Raji (cell line): ENCODE data around the gene MFAP2.

Source experiments
- POLR2A ChIP-seq: IDR thresholded peaks from 2 replicates; pipeline ENCODE4 v1.6.1; 2011; ENCODE audit warnings: low read depth, low read length, control low read depth; ENCODE audit not compliant: insufficient read depth

MFAP2 gene

DNA sequence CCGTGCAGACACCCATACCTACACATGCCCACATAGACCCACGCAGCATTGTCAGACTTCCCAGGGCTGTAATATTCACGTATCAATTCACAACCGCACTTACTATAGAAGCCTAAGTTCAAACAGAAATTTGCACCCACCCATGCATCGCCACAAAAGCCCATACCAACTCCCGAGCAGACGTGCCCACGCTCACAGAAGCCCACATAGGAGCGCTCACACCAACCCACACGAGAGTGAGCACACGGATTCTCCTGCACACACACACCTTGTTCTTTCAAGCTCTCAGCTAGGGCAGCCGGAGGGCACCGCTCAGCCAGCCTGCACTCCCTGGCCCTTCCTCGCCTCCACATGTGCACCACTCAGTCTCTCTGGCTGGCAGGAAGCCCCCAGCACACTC, 4.6 kb downstream of the MFAP2 start:
- no peak for TF ChIP-seq POLR2A

DNA sequence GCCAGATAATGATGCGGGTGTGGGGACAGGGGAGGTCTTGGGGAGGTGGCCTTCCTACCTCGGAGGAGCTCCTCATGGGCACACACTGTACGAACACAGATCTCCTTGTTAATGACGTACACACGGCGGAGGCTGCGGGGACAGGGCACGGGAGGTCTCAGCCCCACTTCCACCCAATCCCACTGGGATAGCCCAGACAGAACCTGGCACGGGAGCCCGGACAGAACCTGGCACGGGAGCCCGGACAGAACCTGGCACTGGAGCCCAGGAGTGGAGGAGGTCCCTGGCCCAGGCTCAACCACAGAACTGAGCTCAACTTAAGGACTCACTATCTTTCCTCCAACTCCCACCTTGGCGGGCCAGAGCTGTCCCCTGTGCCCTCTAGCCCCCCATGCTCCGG, 5.2 kb downstream of the MFAP2 start:
- no peak for TF ChIP-seq POLR2A

DNA sequence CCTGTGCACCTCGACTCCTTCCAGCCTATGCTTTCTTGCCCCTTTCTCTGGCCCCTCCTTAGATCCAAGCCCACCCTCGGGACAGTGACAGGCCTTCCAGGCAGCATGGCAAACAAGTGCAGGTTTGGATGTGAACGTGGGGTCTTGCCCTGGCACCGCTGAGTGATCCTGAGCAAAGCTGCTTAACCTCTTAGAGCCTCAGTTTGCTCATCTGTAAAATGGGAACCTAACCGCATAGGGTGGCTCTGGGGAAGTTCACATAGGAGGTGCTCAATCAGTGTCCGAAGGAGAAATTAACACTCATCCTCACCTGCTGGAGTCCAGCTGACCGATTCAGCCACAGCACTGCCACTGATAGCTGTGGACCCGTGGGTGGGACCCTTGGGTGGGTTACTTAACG, 7.2 kb downstream of the MFAP2 start:
- no peak for TF ChIP-seq POLR2A

DNA sequence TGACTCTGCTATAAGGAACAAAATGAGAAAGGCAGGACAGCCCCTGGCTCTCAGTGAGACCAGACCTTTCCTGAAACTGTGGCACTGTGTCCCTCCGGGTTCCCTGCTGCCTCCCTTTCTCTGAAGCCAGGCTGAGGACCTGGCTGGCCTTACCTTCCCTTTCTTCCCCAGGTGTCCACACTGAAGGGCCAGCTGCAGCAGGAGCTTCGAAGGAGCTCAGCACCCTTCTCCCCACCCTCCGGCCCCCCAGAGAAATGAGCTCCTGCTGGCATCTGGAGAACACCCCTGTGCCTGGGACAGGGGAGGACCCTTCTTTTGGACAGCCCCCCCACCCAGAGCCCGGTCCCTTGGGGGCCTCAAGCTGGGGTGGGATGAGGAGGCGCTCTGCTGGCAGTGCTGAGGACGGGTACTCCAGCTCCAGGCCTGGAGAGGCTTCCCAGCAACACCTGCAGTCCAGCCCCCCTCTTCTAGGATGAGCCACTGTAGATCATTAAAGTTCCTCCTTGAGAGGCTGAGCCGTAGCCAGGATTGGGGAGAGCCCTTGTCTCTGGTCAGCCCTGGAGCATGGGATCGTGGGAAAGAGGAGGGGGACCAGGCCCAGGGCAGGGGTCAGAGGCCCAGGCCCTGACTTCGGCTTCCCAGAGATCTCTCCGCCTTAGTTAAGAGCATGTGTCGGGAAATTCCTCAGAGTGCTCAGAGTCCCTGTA, 8.1 kb downstream of the MFAP2 start:
- no peak for TF ChIP-seq POLR2A

DNA sequence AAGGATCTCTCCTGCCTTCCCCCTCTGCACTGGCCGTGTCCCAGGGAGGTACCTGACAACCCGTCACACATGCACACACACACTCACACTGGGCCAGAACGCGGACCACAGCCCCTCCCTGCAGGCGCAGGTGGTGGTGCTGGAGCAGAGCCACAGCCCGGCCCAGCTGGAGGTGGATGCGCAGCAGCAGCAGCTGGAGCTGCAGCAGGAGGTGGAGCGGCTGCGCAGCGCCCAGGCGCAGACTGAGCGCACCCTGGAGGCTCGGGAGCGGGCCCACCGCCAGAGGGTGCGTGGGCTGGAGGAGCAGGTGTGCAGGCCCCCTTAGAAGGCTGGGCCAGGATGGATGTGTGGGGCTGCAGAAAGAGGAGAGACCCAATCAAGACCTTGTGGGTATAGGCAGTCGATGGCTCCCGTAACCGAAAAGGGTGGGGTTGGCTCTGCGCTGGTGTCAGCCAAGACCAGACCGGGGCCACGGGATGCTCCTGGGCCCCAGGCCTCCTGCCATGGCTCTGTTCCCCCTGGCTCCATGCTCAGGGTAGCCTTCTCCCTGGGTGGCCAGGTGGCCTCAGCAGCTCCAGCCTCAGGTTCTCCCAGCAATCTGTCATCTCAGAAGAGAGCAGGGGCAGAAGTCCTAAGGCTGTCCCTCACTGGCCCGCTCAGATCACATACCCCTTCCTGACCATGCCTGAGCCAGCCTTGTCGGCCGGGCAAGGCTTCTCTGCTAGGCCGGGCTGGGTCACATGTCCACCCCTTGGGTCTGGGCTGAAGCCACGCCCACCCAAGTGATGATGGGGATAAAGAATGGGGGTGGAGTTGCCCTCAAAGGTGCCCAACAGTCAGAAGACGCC, 8.9 kb downstream of the MFAP2 start:
- TF ChIP-seq POLR2A: no peak

DNA sequence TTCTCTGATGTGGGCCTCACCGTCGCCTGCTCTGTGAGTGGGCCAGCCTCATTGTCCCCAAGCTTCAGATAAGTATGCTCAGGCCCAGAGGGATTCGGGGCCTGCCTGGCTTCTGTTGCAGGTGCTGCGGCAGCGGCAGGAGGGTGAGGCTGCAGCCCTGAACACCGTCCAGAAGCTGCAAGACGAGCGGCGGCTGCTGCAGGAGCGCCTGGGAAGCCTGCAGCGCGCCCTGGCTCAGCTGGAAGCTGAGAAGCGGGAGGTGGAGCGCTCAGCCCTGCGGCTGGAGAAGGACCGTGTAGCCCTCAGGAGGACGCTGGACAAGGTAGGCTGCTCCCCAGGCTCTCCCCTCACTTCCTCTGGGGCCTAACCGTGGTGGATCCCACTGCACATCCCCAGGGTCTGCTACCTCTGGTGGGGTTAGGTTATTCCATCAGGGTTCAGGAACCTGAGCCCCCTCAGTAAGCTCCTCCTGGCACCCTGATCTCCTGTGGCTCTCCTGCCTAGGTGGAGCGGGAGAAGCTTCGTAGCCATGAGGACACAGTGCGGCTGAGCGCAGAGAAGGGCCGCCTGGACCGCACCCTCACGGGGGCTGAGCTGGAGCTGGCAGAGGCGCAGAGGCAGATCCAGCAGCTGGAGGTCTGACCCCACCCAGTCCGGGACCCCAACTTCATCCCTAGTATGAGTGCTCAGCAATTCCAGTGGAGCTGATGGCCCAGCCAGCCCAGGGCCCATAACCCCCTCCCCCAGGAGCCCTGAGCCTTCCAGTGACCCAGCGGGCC, 10.1 kb downstream of the MFAP2 start:
- no peak for TF ChIP-seq POLR2A

DNA sequence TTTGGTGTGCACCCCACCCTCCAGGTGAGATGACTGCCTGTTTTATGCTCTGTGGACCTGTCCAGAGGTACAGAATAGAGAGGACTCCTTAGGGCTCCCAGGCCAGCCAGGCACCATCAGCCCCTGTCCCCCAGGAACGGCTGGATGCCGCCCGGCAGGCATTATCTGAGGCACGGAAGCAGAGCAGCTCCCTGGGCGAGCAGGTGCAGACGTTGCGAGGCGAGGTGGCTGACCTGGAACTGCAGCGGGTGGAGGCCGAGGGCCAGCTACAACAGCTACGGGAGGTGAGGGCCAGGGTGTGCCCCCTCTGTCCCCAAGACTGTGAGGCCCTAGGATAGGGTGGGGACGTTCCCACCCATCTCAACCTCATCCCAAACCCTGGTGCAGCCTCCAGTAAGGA, 10.8 kb downstream of the MFAP2 start:
- TF ChIP-seq POLR2A: no peak

DNA sequence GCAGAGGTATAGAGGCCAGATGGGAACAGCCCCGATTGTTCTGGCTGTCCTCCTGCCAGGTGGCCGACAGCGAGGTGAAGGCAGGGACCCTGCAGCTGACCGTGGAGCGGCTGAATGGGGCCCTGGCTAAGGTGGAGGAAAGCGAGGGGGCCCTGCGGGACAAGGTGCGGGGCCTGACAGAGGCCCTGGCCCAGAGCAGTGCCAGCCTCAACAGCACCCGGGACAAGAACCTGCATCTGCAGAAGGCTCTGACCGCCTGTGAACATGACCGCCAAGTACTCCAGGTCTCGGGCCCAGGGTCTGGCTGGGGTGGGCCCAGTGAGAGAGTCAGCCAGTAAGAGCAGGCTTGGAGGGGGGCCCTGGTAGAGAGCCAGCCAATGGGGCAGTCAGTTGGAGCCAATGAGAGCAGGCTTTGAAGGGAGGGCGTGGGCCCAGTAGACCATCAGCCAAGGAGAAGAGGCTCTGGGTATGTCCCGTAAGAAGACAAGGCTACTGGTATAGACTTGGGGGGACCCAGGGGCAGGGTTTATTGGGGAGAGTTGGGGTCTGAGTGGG, 11.3 kb downstream of the MFAP2 start:
- TF ChIP-seq POLR2A: no peak

DNA sequence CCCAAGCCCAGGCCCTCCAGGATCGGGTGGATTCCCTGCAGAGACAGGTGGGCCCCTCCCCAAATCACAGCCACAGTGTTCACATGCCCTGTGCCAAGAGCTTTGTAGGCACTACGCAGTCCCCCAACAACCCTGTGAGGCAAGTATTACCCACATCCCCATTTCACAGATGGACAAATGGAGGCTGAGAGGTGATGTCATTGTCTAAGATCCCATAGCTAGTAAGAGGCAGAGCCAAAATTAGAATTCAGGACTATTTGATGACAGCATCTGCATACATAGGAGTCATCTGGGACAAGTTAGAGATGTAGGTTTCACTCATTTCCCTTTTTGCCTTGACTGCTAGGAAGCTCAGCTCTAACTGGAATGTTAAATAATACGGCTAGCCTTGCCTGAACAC, 12.0 kb downstream of the MFAP2 start:
- TF ChIP-seq POLR2A: no peak

DNA sequence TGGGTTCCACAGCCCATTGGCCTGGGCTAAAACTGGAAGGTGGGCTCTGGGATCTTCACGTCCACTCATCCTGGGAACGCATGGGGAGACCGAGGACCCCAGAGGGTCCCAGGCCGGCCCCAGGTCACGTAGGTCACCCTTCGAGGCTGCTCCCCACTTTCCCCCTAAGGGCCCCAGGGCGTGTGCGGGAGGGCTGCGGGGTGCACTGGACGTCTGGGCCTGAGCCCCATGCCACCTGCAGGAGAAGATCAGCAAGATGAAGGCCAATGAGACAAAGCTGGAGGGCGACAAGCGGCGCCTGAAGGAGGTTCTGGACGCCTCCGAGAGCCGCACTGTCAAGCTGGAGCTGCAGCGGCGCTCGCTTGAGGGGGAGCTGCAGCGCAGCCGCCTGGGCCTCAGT, 12.5 kb downstream of the MFAP2 start:
- TF ChIP-seq POLR2A: no peak

DNA sequence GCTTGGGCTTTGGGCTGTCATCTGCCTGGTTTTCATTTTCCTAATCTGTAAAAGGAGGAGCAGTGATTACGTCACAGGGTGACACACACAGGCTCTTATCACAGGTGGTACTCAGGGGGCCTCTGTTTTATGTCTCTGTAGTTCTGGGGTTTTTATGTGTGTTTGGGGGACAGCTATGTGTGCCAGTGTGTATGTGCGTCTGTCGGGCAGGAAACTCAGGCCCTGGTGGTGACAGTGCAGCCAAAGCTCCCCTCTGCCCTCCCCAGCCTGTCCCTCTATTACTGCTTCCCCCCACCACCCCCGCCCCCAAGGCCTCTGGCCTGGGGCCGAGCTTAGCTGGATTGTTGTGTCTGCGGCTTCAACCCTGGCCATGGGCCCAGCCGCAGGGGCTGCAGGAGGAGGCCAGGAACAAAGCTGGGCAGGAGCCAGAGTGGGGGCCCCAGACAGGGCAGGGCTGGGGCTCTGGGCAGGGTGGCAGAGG, 13.3 kb downstream of the MFAP2 start:
- no peak for TF ChIP-seq POLR2A

DNA sequence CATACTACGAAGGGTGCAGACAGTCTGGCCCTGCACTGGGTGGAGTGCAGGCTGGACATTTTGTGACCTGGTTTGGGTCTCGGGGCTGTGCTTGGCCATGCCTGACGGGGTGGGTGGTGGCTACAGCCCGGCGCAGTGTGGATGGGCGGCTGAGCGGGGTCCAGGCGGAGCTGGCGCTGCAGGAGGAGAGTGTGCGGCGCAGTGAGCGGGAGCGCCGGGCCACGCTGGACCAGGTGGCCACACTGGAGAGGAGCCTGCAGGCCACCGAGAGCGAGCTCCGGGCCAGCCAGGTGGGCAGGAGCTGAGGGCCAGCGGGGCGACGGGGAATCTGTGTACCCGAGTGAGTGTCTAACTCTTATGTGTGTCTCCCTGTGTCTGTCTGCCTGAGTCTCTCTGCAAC, 14.1 kb downstream of the MFAP2 start:
- TF ChIP-seq POLR2A: no peak

DNA sequence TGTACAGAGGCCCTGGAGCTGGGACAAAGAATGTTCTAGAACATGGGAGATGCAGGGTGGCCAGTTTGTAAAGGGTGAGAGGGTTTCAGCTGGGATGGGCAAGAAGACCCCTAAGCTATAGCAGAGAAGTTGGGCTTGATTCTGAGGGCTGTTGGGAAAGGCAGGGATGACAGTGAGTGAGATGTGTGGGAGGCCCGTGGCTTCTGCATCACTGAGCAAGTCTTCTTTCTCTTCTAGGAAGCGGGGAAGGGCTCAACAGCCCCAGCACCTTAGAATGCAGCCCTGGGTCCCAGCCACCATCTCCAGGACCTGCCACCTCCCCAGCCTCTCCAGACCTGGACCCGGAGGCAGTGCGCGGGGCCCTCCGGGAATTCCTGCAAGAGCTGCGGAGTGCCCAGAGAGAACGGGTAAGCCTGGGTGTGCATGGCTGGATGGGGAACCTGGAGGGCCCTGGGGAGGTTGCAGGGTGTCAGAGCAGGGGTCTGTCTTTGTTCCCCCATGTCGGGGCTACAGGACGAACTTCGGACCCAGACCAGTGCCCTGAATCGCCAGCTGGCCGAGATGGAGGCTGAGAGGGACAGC, 14.8 kb downstream of the MFAP2 start:
- no peak for TF ChIP-seq POLR2A

DNA sequence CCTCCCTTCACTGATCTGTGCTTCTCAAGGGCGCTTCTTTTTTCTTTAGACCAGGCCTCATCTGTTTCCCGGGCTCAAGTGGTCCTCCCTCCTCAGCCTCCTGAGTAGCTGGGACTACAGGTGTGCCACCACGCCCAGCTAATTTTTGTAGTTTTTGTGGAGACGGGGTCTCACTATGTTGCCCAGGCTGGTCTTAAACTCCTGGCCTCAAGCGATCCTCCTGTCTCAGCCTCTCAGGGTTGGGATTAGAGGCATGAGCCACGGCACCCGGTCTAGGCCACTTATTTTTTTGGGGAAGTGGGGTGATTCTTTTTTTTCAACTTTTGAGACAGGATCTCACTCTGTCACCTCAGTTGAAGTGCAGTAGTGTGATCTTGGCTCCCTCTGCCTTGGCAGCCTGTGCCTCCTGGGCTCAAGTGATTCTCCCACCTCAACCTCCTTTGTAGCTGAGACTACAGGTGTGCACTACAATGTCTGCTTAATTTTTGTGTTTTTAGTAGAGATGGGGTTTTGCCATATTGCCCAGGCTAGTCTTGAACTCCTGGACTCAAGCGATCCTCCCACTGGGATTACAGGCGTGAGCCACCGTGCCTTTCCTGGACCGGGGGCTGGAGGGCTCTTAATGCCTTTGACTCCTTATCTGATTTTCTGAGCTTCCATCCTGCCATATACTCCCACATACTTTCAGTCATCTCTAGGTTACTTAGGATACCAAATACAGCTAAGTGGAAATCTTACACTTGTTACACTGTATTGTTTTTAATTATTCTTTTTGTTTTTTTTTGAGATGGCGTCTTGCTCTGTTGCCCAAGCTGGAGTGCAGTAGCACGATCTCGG, 18.9 kb downstream of the MFAP2 start:
- TF ChIP-seq POLR2A: no peak
